ENCODE data around the gene MINDY4B.

Gene MINDY4B

DNA sequence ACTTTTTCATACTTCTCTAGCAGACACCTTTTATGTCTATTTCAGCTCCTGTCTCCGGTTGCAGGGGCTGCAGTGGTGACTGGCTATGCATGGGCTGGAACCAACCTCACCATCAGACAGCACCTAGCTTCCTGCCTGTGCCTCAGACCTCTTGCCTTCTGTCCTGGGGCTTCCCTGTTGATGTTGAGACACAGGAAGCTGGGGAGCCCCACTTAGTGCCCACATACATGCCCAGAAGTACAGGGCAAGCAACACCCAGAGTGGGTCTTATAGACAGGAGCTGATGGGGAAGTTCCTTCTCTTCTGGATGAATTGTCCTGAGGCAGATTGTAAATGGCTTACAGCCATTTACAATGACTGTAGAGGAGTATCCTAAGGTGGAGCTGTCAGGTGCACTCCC is 77.0 kb downstream of the MINDY4B start:
- no peaks in the 10 kb centered on the region for H4K20me1 ChIP-seq (ENCODE audit: insufficient read depth, low read length)
- no peak overlapping the region for H2AFZ ChIP-seq (ENCODE audit: low read length)
- no peaks in the 10 kb centered on the region for H3K27me3 ChIP-seq (replicated peaks; ENCODE audit: insufficient read depth, low read length)
- H3K9me2 ChIP-seq (replicated peaks; ENCODE audit: insufficient read depth, low read length): no peaks in the 10 kb centered on the region
- H3K36me3 ChIP-seq (replicated peaks; ENCODE audit: insufficient read depth, low read length): no peaks in the 10 kb centered on the region
- no peaks in the 10 kb centered on the region for H3F3A ChIP-seq (ENCODE audit: insufficient read depth, low read length)
- no peak for DNase-seq
- H3K9me3 ChIP-seq (replicated peaks; ENCODE audit: insufficient read depth, low read length): no peaks in the 10 kb centered on the region
- no peak overlapping the region for H3K9ac ChIP-seq (ENCODE audit: low read length)
- TF ChIP-seq, protein P1, sequence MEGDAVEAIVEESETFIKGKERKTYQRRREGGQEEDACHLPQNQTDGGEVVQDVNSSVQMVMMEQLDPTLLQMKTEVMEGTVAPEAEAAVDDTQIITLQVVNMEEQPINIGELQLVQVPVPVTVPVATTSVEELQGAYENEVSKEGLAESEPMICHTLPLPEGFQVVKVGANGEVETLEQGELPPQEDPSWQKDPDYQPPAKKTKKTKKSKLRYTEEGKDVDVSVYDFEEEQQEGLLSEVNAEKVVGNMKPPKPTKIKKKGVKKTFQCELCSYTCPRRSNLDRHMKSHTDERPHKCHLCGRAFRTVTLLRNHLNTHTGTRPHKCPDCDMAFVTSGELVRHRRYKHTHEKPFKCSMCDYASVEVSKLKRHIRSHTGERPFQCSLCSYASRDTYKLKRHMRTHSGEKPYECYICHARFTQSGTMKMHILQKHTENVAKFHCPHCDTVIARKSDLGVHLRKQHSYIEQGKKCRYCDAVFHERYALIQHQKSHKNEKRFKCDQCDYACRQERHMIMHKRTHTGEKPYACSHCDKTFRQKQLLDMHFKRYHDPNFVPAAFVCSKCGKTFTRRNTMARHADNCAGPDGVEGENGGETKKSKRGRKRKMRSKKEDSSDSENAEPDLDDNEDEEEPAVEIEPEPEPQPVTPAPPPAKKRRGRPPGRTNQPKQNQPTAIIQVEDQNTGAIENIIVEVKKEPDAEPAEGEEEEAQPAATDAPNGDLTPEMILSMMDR (IDR thresholded peaks at IDR 0.05; ENCODE audit: low read length): no peak
- TF ChIP-seq EZH2 (optimal IDR thresholded peaks at IDR 0.05; ENCODE audit: low read depth, low read length): no peak
- no peak for TF ChIP-seq EZH2phosphoT487 (IDR thresholded peaks at IDR 0.05; ENCODE audit: low read length)
- H3K27ac ChIP-seq (ENCODE audit: low read length): no peak overlapping the region
- H3K4me2 ChIP-seq (ENCODE audit: low read depth, low read length): no peak overlapping the region
- no peaks in the 10 kb centered on the region for H3K4me1 ChIP-seq (ENCODE audit: low read length)
- H3K4me3 ChIP-seq (ENCODE audit: low read length): no peak overlapping the region
- H3K79me2 ChIP-seq (ENCODE audit: low read length): no peaks in the 10 kb centered on the region

- H2AFZ ChIP-seq (ENCODE audit: low read length): no peak overlapping the region
- no peak overlapping the region for H3K4me3 ChIP-seq (ENCODE audit: low read length)
- H3K9ac ChIP-seq (ENCODE audit: low read length): no peak overlapping the region
- H3K9me2 ChIP-seq (replicated peaks; ENCODE audit: insufficient read depth, low read length): no peaks in the 10 kb centered on the region
- no peak for DNase-seq
- no peak overlapping the region for H3K27ac ChIP-seq (ENCODE audit: low read length)
- no peaks in the 10 kb centered on the region for H3F3A ChIP-seq (ENCODE audit: insufficient read depth, low read length)
- no peaks in the 10 kb centered on the region for H3K4me1 ChIP-seq (ENCODE audit: low read length)
- H4K20me1 ChIP-seq (ENCODE audit: insufficient read depth, low read length): no peaks in the 10 kb centered on the region
- H3K4me2 ChIP-seq (ENCODE audit: low read depth, low read length): no peak overlapping the region
- H3K79me2 ChIP-seq (ENCODE audit: low read length): no peaks in the 10 kb centered on the region
- H3K36me3 ChIP-seq (replicated peaks; ENCODE audit: insufficient read depth, low read length): no peaks in the 10 kb centered on the region
- TF ChIP-seq EZH2 (optimal IDR thresholded peaks at IDR 0.05; ENCODE audit: low read depth, low read length): no peak
- TF ChIP-seq, protein P1 (IDR thresholded peaks at IDR 0.05; ENCODE audit: low read length): no peak
- no peak for TF ChIP-seq EZH2phosphoT487 (IDR thresholded peaks at IDR 0.05; ENCODE audit: low read length)
- H3K9me3 ChIP-seq (replicated peaks; ENCODE audit: insufficient read depth, low read length): no peaks in the 10 kb centered on the region
- no peaks in the 10 kb centered on the region for H3K27me3 ChIP-seq (replicated peaks; ENCODE audit: insufficient read depth, low read length)
These were observed 78.6 kb downstream of the MINDY4B start for GRCh38 chr3:150826466-150827282.

DNA sequence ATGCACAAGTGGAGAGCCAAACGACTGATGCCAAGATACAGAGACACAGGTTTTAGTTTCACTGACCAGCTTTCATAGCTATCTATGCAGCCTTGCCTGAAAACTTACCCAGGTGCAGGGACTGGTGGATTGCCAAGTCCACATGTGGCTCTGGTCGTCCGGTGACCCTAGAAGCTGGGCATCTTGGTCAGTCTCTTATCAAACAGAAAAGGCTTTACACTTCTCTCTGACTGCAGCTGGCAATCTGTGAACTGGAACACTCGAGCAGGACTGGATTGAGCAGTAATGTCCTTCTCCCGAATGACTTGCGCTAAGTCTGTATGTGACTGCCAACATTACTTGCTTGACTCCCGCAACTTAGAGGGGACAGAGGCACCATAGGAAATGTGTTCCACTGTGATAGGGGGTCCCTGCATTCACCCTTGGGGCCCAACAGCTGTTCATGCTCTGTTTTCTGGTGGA is 79.3 kb downstream of the MINDY4B start:
- TF ChIP-seq EZH2phosphoT487 (IDR thresholded peaks at IDR 0.05; ENCODE audit: low read length) (no peak), EZH2 (optimal IDR thresholded peaks at IDR 0.05; ENCODE audit: low read depth, low read length) (no peak)
- TF ChIP-seq, protein P1 (IDR thresholded peaks at IDR 0.05; ENCODE audit: low read length): no peak
- Histone ChIP-seq H3K4me3 (ENCODE audit: low read length) (no peak overlapping the region), H3K27ac (ENCODE audit: low read length) (no peak overlapping the region), H3K79me2 (ENCODE audit: low read length) (no peaks in the 10 kb centered on the region), H3F3A (ENCODE audit: insufficient read depth, low read length) (no peaks in the 10 kb centered on the region), H2AFZ (ENCODE audit: low read length) (no peak overlapping the region), H4K20me1 (ENCODE audit: insufficient read depth, low read length) (no peaks in the 10 kb centered on the region), H3K9ac (ENCODE audit: low read length) (no peak overlapping the region), H3K4me2 (ENCODE audit: low read depth, low read length) (no peak overlapping the region), H3K4me1 (ENCODE audit: low read length) (no peaks in the 10 kb centered on the region), H3K36me3 (replicated peaks; ENCODE audit: insufficient read depth, low read length) (no peaks in the 10 kb centered on the region), H3K9me2 (replicated peaks; ENCODE audit: insufficient read depth, low read length) (no peaks in the 10 kb centered on the region), H3K9me3 (replicated peaks; ENCODE audit: insufficient read depth, low read length) (no peaks in the 10 kb centered on the region), H3K27me3 (replicated peaks; ENCODE audit: insufficient read depth, low read length) (no peaks in the 10 kb centered on the region)
- no peak for DNase-seq

Data from MM.1S (cell line).